Jurkat, Clone E6-1 (cell line): ENCODE results near the gene CREB5.
"Not testable (repeated sequence)": the region's sequence is repeated elsewhere in the genome, so short reads cannot be mapped to it uniquely, and the experiment has no call there.

Experiments used
- DNase-seq: peaks from one replicate; pipeline ENCODE4 v3.0.0-alpha.2; 2011; ENCODE audit warnings: low read depth, low spot score
- H3K4me3 ChIP-seq: 2 replicates; pipeline ENCODE4 v1.5.1; 2011; ENCODE audit warnings: mild to moderate bottlenecking, low read length, control low read depth, moderate library complexity

Gene CREB5

GRCh38 chr7:28531291-28531690, 119.0 kb downstream of the CREB5 start:
- no peak for DNase-seq
- H3K4me3 ChIP-seq, result no peak overlapping the region

- H3K4me3 ChIP-seq, result no peak overlapping the region
- DNase-seq, result no peak
These were observed 119.9 kb downstream of the CREB5 start for GRCh38 chr7:28532181-28532580.

GRCh38 chr7:28533267-28533666, 120.9 kb downstream of the CREB5 start:
- no peak overlapping the region for H3K4me3 ChIP-seq
- DNase-seq, result no peak

DNA sequence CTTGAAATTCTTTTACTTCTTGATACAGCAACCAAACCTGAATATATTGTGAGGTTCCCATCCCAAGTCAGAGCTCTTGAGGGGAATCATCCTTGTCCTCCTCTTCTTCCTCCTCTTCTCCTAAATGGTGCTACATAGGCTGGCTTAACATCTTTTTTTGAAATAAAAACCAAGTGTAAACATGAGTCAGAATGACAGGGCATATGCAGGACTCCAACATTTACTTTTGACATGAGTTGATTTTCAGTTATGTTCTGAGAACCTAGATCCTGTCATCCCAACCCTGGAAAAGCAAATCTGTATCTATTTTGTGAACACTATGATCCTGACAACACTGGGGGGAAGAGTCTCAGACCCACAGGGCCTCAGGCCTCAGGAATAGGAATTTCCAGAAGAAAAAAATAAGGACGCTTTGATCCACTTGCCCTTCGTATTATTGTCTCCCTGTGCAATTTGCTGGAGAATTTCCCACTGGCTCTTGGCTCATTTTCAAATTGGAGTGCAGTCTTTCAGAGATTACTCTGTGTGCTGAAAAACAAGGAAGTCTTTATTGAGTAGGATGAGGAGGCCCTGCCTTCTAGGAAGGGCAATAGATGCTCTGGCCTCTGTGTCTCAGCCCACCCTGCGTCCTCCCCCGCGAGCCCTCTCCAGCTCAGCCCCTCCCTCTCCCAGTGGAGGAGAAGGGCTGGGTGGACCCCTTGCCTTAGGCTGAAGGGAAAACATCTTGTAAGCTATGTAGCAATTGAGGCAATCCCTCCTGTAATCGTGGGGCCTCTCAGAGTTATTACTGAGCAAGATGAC, 121.6 kb downstream of the CREB5 start:
- no peak overlapping the region for H3K4me3 ChIP-seq
- no peak for DNase-seq

DNA sequence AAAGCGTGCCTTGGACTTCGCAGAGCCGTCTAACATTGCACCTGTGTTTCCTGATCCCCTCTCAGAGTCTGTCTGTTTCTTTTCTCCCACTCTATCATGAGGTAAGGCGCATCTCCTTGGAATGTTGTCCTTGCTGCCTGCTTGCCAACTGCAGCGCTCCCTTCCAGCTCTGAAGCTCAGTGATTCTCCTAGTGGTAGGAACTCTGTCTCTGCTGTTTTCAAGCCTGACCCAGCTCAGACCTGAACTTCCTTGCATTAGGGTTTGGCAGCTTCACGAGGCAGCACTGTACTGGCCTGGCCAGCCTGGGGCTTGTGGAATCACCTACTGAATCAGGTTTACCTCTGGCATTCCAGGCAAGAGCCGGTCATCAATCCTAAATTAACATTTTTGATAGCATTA, 123.9 kb downstream of the CREB5 start:
- DNase-seq, result no peak
- no peak overlapping the region for H3K4me3 ChIP-seq

GRCh38 chr7:28539289-28539981, 127.1 kb downstream of the CREB5 start:
- no peak overlapping the region for H3K4me3 ChIP-seq
- no peak for DNase-seq

GRCh38 chr7:28542410-28542809, 130.1 kb downstream of the CREB5 start:
- H3K4me3 ChIP-seq, result no peak overlapping the region
- no peak for DNase-seq

DNA sequence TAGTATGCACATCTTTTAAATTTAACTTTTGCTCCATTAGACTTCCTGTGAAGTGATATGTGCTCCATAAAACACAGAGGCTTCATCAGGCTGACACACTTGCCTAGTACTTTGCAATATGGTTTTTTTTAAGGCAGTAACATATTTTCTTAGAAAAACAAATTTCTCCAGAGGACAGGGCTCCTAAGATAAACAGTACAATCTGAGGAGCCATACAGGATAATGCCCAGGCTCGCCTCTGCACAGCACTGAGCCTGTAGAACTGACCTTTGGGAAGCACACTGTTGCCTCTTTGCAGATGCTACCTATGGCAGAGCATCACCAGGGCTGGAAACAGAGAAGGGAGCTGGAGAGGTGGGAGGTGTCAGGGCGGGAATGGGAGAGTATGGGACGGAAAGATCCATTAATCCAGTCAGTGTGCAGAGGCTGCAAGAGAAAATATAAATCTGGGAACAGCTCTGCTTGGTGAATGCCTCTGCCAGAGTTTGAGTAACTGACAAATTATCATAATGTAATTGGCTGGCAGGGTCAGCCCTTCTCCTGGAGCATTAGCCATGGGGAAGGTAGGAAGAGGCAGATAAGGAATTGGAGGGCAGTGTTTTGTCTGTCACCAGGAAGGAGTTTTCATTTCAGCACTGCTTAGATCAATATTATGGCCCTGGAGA, 132.3 kb downstream of the CREB5 start:
- no peak overlapping the region for H3K4me3 ChIP-seq
- DNase-seq, result no peak

DNA sequence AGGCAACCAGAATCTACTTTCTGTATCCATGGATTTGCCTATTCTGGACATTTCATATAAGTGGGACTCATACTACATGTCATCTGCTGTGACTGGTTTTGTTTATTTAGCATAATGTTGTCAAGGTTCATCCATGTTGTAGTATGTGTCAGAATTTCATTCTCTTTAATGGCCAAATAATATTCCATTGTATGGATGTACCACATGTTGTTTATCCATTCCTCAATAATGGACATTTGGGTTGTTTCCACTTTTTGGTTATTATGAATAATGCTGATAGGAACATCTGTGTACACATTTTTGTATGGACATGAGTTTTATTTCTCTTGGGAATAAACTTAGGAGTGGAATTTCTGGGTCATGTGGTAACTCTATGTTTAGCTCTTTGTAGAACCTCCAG, 133.7 kb downstream of the CREB5 start:
- H3K4me3 ChIP-seq, result no peak overlapping the region

GRCh38 chr7:28547115-28547514, 134.8 kb downstream of the CREB5 start:
- DNase-seq, result no peak
- no peak overlapping the region for H3K4me3 ChIP-seq

More for the DNA sequence above, 133.7 kb downstream of the CREB5 start:
- no peak for DNase-seq

- no peak overlapping the region for H3K4me3 ChIP-seq
- DNase-seq, result no peak
These were observed 136.1 kb downstream of the CREB5 start for GRCh38 chr7:28548416-28548815.

DNA sequence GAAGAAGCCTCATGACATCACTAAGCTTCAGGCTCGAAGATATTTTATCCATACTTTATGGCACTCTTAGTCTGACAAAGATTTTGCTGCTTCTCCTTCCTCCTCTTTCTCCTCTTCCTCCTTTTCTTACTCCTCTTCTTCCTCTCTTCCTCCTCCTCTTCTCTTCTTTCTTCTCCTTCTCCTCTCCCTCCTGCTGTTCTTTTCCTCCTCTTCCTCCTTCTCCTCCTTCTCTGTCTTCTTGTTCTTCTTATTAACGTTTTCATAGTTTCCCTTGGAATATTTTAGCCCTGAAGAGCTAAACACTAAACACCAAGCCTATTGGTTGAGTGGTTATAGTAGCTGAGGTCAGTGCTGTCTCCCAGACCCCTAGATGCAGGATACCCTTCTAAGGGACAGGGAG, 137.7 kb downstream of the CREB5 start:
- no peak for DNase-seq
- no peak overlapping the region for H3K4me3 ChIP-seq

DNA sequence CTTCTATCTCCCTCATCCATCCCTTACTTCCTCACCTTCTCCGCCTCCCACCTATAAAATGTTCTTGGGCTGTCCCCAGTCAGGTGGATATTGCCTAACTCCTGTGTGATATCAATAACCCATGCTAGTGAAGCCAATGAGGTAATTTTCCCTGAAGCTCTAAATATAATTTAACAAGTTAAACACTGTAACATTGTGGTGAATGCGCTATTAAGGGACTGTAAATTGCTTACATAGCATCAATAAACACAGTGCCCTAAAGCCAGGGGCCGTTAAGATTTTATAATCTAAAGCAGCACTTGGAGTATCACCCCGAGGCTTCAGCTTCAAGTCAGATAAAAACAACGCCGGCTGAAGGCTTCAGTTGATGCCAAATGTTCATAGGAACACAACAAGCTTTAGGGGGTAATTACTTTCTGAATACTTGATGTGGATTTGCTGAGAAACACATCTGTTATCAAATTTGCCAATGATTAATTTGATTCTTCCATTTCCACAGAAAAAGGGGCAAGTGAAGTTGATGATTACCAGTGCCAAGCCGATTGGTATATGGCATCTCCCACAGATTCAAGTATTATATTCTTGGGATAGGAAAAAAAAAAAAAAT, 138.4 kb downstream of the CREB5 start:
- H3K4me3 ChIP-seq, result no peak overlapping the region
- no peak for DNase-seq

- no peak for DNase-seq
- H3K4me3 ChIP-seq, result no peak overlapping the region
These were observed 139.0 kb downstream of the CREB5 start for GRCh38 chr7:28551331-28551730.

DNA sequence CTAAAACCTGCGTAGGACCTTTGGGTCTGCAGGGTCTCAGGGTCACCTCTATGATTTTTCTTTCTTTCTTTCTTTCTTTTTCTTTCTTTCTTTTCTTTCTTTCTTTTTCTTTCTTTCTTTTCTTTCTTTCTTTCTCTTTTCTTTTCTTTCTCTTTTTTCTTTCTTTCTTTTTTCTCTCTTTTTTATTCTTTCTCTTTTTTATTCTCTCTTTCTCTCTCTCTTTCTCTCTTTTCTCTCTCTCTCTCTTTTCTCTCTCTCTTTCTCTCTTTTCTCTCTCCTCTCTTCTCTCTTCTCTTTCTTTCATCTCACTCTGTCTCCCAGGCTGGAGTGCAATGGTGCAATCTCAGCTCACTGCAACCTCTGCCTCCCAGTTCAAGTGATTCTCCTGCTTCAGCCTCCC, 139.4 kb downstream of the CREB5 start:
- H3K4me3 ChIP-seq, DNase-seq: not testable (repeated sequence)

DNA sequence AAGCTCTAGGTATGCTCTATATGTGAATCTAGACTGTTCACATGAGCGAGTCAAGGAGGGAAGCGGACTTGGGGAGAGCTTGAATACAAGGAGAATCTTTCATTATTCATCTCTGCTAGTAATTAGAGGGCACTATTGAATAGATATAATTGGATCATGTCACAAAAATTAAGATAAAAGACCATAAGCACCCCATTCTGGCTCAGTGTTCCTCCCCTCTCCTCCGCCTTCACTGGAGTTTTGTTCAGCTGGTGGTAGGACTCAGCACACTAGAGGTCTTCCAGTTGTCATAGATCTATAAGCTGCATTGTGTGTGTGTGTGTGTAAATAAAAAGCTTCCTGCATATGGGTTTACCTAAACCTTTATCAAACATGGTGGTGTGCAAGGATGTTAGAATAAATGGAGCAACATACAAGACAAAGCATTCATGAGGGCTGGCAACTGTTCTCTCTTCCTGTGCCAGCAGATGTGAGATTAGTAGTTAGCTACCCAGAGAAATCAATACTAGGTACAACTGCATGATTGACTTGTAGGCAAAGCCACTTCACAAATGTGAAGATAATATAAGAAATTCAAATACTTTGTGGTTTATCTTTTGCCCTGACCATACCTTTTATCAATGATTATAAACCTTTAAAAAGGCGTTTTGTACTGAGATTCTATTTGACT, 142.6 kb downstream of the CREB5 start:
- H3K4me3 ChIP-seq, result no peak overlapping the region
- DNase-seq, result no peak

GRCh38 chr7:28556025-28556424, 143.7 kb downstream of the CREB5 start:
- DNase-seq, result no peak

DNA sequence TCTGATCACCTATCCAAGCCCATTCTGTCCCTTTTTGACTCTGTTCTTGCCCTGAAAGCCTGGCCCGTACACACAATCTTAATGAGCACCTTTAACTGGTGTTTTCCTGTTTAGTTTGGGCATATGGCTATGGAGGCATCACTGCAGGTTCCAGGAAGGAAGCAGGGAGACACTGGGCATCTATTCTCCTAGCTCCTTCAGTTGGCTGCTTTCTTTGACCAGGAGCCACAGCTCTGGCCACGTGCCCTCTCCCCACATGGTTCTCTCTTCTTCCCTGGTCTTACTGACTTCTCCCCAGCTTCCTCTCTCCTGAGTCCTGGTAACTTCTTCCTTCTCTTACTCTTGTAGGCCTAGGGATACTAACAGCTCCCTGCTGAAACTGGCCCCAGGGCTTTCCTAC, 144.4 kb downstream of the CREB5 start:
- H3K4me3 ChIP-seq, result no peak overlapping the region
- DNase-seq, result no peak

More at GRCh38 chr7:28556025-28556424, 143.7 kb downstream of the CREB5 start:
- H3K4me3 ChIP-seq, result no peak overlapping the region

- no peak for DNase-seq
- H3K4me3 ChIP-seq, result no peak overlapping the region
These were observed 145.9 kb downstream of the CREB5 start for GRCh38 chr7:28558236-28558635.
